HFF-Myc (cell line): ENCODE measurements around the gene CBLC.

Experiments used
- DNase-seq: peaks from one replicate; pipeline ENCODE4 v3.0.0-alpha.2; 2011; ENCODE audit warnings: low read depth; ENCODE audit errors: extremely low read depth
- H3K4me3 ChIP-seq: replicated peaks from 2 replicates; pipeline ENCODE4 v1.5.1; 2011; ENCODE audit warnings: low read depth, mild to moderate bottlenecking, control low read depth, low read length
- TF ChIP-seq, protein P1 (sequence below): IDR thresholded peaks from 2 replicates; pipeline ENCODE4 v1.5.1; 2012; ENCODE audit warnings: mild to moderate bottlenecking, low read depth, low read length, control low read depth; ENCODE audit errors: missing control alignments

The CBLC gene

DNA sequence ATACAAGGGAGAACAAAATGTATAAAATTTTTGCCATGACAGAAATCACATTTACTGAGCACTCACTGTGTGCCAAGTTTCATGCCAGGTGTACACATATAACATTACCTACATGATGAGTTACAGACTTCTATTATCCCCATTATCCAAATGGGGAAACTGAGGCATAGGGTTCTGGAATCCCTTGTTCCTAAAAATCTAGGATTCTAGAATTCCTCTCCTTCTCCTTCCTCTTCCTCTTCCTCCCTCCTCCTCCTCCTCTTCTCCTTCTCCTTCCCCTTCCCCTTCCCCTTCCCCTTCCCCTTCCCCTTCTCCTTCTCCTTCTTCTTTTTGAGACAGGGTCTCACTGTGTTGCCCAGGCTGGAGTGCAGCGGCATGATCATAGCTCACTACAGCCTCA lies 43.3 kb upstream of the CBLC start:
- DNase-seq = no peak
- H3K4me3 ChIP-seq = no peak overlapping the region
- TF ChIP-seq, protein P1, sequence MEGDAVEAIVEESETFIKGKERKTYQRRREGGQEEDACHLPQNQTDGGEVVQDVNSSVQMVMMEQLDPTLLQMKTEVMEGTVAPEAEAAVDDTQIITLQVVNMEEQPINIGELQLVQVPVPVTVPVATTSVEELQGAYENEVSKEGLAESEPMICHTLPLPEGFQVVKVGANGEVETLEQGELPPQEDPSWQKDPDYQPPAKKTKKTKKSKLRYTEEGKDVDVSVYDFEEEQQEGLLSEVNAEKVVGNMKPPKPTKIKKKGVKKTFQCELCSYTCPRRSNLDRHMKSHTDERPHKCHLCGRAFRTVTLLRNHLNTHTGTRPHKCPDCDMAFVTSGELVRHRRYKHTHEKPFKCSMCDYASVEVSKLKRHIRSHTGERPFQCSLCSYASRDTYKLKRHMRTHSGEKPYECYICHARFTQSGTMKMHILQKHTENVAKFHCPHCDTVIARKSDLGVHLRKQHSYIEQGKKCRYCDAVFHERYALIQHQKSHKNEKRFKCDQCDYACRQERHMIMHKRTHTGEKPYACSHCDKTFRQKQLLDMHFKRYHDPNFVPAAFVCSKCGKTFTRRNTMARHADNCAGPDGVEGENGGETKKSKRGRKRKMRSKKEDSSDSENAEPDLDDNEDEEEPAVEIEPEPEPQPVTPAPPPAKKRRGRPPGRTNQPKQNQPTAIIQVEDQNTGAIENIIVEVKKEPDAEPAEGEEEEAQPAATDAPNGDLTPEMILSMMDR = no peak

DNA sequence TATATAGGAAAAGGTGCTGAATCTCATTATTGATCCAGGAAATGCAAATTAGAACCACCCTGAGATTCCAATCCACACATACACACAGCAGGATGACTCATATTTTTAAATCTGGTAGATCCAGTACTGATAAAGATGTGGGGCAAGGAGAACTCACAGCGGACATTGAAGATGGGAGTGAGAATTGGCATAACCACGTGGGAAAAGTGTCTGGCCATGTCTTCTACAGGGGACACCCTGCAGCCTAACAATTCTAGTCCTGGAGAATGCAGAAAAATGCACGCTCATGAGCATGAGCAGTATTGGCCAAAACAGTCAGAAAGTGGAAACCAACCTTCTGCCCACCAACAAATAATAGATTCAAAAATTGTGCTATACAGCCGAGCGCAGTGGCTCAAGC lies 42.7 kb upstream of the CBLC start:
- TF ChIP-seq, protein P1 = no peak
- no peak overlapping the region for H3K4me3 ChIP-seq
- no peak for DNase-seq

DNA sequence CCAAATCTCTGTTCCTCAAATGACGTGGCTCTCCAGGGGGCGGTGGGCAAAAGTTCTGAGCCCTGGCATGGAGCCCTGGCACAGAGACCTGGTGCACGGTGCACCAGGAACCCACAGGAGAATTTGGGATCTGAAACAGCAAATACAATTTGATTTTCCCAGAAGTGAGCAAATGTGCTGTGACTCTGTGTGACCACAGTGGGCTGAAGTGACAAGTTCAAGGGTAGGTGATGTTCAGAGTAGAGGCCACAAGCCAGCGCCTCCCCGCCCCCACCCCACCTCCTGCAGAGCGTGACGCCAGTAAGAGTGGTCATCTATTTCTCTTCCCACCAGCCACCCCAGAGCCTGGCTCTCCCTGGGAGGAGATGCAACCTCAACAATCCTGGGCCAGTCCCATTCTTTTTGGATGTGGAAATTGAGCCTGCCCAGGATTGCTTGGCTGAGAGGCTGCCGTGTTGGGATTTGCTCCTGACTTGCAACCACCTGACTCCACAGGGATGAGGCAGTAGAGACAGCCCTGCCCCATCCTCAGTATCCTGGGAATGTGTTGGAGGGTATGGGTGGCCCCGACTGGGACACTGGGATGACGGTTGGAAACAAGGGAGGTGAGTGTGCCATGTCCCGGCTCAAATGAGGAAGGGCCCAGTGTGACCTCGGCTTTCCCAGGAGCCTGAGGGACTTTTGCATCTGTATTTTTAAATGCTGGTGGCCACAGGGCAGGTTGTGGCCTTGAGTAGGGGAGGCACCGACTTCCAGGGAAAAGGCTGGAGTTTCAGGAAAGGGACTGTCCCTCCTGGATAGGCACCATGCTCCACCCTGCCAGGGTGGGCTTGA lies 40.2 kb upstream of the CBLC start:
- TF ChIP-seq, protein P1 = no peak

DNA sequence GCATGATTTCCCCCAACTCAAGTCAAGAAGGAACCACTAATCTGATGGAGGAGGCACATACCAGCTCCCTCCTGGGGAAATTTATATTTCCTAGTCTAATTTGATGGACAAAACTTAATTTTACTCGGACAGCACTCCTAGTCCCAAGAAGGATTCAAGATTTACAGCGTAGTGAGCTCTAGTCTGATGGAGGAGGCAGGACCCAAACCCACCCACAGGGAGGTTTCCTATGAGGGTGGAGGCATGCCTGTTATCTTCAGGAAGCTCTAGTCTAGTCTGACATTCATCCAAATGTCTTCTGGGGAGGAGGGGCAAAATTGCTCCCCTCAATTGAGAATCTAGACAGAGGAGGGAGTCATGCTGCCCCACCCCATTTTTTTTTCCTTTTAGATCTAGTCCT lies 39.6 kb upstream of the CBLC start:
- no peak for DNase-seq
- no peak overlapping the region for H3K4me3 ChIP-seq
- TF ChIP-seq, protein P1 = no peak

More for the DNA sequence above, 40.2 kb upstream of the CBLC start:
- DNase-seq = no peak
- no peak overlapping the region for H3K4me3 ChIP-seq

DNA sequence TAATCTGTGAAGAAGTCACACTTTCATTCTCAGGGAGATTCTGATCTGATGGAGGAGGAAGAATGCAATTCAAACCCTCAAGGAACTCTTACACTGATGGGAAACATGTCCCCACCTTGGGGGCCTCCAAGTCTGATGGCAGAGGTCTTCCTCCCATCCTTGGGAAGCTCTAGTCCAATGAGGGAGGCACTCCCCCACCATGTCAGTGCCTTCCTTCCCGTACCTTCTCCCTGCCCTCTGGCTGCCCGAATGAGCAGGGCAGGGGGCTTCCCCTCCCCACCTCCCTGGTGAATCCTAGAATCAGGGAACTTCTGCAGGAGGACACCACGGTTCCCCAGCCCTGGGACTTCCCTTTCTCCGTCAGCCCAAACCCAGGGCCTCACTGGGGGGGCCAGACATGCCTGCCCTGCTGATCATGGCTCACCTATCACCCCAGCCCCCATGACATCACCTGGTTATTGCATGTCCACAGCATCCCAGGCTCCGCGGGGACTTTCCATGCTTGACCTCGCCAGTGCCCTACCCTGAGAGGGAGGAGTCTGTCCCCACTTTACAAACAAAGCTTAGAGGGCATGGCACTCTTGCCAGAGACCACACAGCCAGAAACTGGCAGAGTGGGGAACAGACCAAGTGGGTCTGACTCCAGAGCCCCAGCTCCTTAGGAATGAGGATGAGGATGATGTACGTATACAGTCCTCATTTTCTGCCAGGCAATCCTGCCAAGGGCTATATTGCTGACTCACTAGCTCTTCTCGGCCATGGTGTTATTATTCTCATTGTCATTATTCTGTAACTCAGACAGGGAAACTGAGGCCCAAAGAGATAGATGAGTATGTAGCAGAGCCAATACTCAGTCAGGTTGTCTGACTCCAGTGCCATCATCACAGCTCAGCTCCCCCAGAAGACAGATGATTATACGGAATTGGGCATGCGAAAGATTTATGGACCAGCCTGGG lies 38.8 kb upstream of the CBLC start:
- no peak for DNase-seq
- TF ChIP-seq, protein P1 = no peak
- H3K4me3 ChIP-seq = no peak overlapping the region

DNA sequence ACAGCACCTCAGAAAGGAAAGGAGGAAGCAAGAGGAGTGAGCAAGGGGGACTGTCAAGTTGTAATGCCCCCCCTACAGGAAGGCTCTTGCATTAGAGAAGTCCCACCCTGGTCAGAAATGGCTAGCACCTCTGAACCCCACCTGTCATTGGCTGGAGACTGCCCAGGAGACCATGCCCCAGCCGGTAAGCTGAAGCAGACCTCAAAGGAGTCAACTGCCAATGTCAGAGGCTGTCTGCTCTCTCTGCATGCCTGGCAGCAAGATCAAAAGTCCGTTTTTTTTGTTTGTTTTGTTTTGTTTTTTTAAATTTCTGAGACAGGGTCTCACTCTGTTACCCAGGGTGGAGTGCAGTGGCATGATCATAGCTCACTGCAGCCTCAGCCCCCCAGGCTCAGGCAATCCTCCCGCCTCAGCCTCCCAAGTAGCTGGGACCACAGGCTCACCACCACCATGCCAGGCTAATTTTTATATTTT lies 37.3 kb upstream of the CBLC start:
- TF ChIP-seq, protein P1 = no peak
- no peak overlapping the region for H3K4me3 ChIP-seq
- no peak for DNase-seq
